ENCODE data around the gene FOXP1.
A peak's percentile ranks its signal among the peaks of the same experiment; 100 is the strongest.

FOXP1 gene

DNA sequence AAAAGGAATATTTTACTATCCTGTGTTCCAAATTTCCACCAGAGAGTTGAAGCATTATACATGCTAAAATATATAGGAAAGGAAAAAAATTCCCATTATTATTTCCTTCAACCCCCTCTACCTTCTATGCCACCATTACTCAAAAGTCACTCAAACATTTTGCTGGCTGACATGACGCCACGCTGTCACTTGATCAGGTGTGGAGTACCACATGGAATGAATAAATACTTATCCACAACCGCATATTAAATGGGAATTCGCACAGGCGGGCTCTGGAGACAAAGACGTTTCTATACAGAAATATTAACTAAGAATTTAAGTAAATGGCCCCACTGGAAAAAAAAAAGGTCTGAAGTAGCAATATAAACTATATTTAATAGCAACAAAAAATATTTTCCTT, 266.4 kb downstream of the FOXP1 start:
- H3K27me3 ChIP-seq = no peaks in the 10 kb centered on the region
- H3K27ac ChIP-seq = no peak overlapping the region
- peaks cover 13 to 38% of the 10 kb centered on the region in 2 experiments for H3K4me1 ChIP-seq (ENCODE audit: control insufficient read depth in 1 of 2, insufficient read depth in 1 of 2, low read depth in 1 of 2, low read length in 1 of 2)

DNA sequence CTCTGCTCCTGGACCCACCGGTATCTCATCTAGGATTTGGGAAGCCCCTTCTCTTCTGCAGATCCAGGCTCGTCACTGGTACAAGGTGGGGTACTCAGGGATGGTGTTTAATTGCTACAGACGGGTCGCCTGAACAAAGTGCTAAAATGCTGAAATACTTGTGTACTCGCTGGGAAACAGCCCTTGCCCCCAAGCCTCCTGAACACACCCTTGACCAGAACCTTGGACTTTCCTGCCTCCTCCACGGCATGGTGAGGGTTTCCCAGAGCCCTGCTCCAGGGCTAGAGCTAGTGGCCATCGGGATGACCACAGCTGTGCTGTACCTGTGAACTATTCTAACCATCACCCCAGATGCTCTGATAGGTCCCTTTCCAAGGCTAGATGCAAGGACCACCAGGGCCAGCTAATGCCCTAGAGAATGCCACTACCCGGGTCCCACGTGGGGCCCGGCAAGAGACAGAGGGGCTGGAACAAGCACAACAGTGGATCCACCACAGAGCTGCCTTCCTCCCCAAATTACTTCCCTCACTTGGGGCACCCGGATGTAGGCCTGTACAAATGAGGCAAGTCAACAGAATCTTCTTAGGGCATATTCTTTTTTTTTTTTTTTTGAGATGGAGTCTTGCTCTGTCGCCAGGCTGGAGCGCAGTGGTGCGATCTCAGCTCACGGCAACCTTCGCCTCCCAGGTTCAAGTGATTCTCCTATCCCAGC, 267.3 kb downstream of the FOXP1 start:
- TF ChIP-seq, protein P1, sequence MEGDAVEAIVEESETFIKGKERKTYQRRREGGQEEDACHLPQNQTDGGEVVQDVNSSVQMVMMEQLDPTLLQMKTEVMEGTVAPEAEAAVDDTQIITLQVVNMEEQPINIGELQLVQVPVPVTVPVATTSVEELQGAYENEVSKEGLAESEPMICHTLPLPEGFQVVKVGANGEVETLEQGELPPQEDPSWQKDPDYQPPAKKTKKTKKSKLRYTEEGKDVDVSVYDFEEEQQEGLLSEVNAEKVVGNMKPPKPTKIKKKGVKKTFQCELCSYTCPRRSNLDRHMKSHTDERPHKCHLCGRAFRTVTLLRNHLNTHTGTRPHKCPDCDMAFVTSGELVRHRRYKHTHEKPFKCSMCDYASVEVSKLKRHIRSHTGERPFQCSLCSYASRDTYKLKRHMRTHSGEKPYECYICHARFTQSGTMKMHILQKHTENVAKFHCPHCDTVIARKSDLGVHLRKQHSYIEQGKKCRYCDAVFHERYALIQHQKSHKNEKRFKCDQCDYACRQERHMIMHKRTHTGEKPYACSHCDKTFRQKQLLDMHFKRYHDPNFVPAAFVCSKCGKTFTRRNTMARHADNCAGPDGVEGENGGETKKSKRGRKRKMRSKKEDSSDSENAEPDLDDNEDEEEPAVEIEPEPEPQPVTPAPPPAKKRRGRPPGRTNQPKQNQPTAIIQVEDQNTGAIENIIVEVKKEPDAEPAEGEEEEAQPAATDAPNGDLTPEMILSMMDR (IDR thresholded peaks at IDR 0.05) = no peak
- Histone ChIP-seq H3K27me3 (no peaks in the 10 kb centered on the region), H3K27ac (peak overlapping the region; percentile 50), H3K4me1 (ENCODE audit: control insufficient read depth in 1 of 2, insufficient read depth in 1 of 2, low read depth in 1 of 2, low read length in 1 of 2) (peaks cover 13 to 33% of the 10 kb centered on the region in 2 experiments), H3K4me3 (ENCODE audit: low read depth in 1 of 2, low read length in 1 of 2) (no peak overlapping the region), H3K36me3 (no peaks in the 10 kb centered on the region), H3K9me3 (no peaks in the 10 kb centered on the region)

More for the DNA sequence above, 266.4 kb downstream of the FOXP1 start:
- no peak overlapping the region for H3K4me3 ChIP-seq (ENCODE audit: low read depth in 1 of 2, low read length in 1 of 2)
- H3K36me3 ChIP-seq = no peaks in the 10 kb centered on the region
- TF ChIP-seq, protein P1 (IDR thresholded peaks at IDR 0.05) = no peak
- no peaks in the 10 kb centered on the region for H3K9me3 ChIP-seq

DNA sequence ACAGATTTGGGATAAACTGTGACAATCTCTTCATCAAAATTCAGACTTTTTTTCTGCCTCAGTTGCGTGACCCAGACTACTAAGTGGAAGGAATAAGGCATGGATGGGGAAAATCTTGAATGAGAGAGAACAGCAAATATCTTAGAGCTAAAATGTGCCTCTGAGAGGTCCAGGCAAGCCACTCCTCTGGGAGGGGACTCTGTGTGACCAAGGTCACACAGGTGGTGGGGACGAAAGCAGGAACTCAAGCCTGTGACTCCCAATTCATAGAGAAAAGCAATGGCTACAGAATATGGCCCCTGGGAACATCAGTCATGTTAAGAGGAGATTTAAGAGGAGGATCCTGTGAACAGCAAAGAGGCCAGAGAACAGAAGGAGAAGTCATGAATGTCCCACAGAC, 268.1 kb downstream of the FOXP1 start:
- Histone ChIP-seq H3K4me1 (ENCODE audit: control insufficient read depth in 1 of 2, insufficient read depth in 1 of 2, low read depth in 1 of 2, low read length in 1 of 2) (peaks cover 13 to 36% of the 10 kb centered on the region in 2 experiments), H3K4me3 (ENCODE audit: low read depth in 1 of 2, low read length in 1 of 2) (no peak overlapping the region), H3K36me3 (no peaks in the 10 kb centered on the region), H3K27me3 (no peaks in the 10 kb centered on the region), H3K9me3 (no peaks in the 10 kb centered on the region), H3K27ac (peak overlapping the region; percentile 50)
- TF ChIP-seq, protein P1 (IDR thresholded peaks at IDR 0.05) = no peak

DNA sequence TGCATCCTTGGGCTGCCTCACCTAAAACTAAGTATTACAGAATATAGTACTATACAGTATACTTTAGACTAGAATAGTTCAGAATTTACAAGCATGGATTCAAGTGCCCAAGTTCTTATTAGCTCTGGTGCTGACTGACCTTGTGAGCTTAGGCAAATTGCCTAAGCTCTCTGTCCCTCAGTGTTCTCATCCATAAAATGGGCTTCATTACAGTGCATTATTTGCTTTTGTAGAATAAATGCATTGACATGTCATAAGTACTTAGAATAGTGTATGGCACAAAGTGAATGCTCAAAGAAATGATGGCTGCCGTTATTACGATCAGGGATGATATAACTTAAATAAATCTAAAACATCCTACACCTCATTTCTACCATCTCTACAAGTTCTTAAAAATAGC, 269.7 kb downstream of the FOXP1 start:
- no peaks in the 10 kb centered on the region for H3K9me3 ChIP-seq
- H3K27me3 ChIP-seq = no peaks in the 10 kb centered on the region
- no peak overlapping the region for H3K4me3 ChIP-seq (ENCODE audit: low read depth in 1 of 2, low read length in 1 of 2)
- no peak overlapping the region for H3K27ac ChIP-seq
- no peaks in the 10 kb centered on the region for H3K36me3 ChIP-seq
- H3K4me1 ChIP-seq (ENCODE audit: control insufficient read depth in 1 of 2, insufficient read depth in 1 of 2, low read depth in 1 of 2, low read length in 1 of 2) = peaks cover 18 to 52% of the 10 kb centered on the region in 2 experiments
- TF ChIP-seq, protein P1 (IDR thresholded peaks at IDR 0.05) = no peak

DNA sequence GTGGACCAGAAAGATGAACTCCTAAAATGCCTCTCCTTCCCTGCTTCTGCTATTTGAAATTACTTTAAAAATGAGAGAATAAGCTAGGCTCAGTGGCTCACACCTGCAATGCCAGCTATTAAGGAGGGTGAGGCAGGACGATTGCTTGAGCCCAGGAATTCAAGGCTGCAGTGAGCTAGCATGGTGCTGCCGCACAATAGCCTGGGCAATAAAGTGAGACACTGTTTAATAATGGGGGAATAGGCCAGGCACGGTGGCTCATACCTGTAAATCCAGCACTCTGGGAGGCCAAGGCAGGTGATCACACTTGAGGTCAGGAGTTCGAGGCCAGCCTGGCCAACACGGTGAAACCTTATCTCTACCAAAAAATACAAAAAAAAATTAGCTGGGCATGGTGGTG, 271.1 kb downstream of the FOXP1 start:
- Histone ChIP-seq H3K27ac (no peak overlapping the region), H3K36me3 (no peaks in the 10 kb centered on the region), H3K4me3 (ENCODE audit: low read depth in 1 of 2, low read length in 1 of 2) (no peak overlapping the region), H3K27me3 (no peaks in the 10 kb centered on the region), H3K9me3 (no peaks in the 10 kb centered on the region), H3K4me1 (ENCODE audit: control insufficient read depth in 1 of 2, insufficient read depth in 1 of 2, low read depth in 1 of 2, low read length in 1 of 2) (peaks cover 18 to 44% of the 10 kb centered on the region in 2 experiments)
- TF ChIP-seq, protein P1 (IDR thresholded peaks at IDR 0.05) = no peak
